Right ventricle myocardium inferior (tissue), 1 donor: ENCODE results near the gene PRRC2B. TPM values are rescaled to one million over a fixed set of nuclear protein-coding genes. Genes with fewer than 3 reads are reported as not detected.

Experiments used
- ATAC-seq: fragments of 200-7000 bp; cut with Tn5 transposase; one replicate; pipeline ENCODE4 v1.9.1; 2020; ENCODE audit warnings: mild to moderate bottlenecking, moderate library complexity
- DNase-seq: peaks from one replicate; pipeline ENCODE4 v3.0.0; 2021; ENCODE audit errors: missing footprints
- intact Hi-C: fragments of 100-400 bp; cut with DNase I; formaldehyde crosslinking; loops from one replicate; pipeline ENCODE4 v1.11.0; 2022
- total RNA-seq: library from RNA; stranded (reverse); fragmentation: NEBNext Ultra II Directional; extraction: Animal tissue kit (Norgen Biotek cat#: 25700); gene quantifications from one replicate; pipeline ENCODE4 v1.2.1, GENCODE V29; 2021
- donor health status: DM: no; HTN: yes; CAD: no; lungs with severe emphysema.

Gene PRRC2B
- total RNA-seq, 1 donor from 2014 or later, result 142 TPM

DNA sequence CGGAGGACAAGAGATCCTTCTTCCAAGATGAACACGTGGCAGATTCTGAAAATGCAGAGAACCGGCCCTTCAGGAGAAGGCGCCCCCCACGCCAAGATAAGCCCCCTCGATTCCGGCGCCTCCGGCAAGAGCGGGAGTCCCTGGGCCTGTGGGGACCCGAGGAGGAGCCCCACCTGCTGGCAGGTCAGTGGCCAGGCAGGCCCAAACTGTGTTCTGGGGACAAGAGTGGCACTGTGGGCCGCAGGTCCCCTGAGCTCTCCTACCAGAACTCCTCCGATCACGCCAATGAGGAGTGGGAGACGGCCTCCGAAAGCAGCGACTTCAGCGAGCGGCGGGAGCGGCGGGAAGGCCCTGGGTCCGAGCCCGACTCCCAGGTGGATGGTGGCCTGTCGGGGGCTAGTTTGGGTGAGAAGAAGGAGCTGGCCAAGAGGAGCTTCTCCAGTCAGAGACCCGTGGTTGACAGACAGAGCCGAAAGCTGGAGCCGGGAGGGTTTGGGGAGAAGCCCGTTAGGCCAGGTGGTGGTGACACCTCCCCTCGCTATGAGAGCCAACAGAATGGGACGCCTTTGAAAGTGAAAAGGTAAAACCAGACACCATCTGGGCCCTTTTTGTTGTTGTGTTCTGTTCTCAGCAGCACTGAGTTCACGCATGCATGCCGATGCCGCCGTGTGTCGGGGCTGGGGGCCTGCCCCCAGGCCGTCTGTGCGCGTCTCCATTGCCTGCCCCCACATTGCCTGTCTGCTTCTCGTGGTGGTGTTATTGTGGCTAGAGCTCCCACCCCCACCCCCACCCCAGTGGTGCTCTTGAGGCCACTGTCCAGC, 82.3 kb downstream of the PRRC2B start:
- peak; percentile 53 for ATAC-seq
- DNase-seq, result no peak
- intact Hi-C loops, result loop anchor here (5.0 kb wide), 2 partner anchors 104 to 124 kb away; no protein-coding TSS in a partner anchor

DNA sequence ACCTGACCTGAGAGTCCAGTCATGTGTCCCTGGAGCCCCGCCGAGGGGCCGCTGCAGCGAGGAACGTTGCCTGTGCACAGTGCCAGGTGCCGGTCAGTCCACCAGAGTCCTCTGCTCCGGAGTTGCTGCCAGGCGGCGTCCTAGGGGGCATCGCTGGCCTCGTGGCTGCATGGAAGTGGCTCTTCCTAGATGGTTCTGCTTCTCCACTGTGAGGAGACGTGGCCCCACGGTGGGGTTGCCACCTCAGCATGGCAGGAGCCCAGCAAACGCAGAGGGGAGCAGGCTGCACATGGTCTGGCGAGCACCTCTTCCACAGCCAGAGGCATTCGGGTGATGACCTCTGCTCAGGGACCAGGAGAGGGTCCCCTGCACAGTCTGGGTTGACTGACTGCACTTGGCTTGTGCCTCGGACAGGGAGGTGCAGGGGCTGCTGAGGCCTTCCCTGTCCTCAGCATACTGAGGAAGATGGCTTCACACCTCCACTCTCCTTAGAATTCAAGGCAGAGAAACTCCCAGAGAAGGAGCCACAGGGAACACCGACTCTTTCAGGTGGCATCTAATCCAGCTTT, 83.0 kb downstream of the PRRC2B start:
- peak; percentile 74 for DNase-seq
- intact Hi-C loops, result loop anchor here (5.0 kb wide), 2 partner anchors 105 to 125 kb away; no protein-coding TSS in a partner anchor
- peak; percentile 83 for ATAC-seq

DNA sequence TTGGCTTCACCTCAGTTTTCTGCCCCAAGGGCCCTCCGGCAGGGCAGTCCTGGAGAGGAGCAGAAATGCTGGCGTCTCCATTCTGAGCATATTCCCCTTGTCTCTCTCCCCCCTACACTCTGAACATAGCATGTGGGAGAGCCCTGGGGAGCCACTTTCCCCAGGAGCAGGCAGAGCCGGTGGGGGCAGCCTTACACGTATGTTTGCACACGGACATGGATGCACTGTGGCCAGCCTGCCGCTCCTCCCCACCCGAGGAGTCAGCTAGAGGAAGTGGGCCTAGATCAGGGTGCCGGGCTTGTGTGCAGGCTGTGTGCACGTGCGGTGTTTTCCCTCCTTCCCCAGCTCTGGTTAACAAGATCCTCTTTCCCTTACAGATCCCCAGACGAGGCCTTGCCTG, 83.5 kb downstream of the PRRC2B start:
- intact Hi-C loops, result loop anchor here (5.0 kb wide), 2 partner anchors 105 to 125 kb away; no protein-coding TSS in a partner anchor
- ATAC-seq, result no peak

DNA sequence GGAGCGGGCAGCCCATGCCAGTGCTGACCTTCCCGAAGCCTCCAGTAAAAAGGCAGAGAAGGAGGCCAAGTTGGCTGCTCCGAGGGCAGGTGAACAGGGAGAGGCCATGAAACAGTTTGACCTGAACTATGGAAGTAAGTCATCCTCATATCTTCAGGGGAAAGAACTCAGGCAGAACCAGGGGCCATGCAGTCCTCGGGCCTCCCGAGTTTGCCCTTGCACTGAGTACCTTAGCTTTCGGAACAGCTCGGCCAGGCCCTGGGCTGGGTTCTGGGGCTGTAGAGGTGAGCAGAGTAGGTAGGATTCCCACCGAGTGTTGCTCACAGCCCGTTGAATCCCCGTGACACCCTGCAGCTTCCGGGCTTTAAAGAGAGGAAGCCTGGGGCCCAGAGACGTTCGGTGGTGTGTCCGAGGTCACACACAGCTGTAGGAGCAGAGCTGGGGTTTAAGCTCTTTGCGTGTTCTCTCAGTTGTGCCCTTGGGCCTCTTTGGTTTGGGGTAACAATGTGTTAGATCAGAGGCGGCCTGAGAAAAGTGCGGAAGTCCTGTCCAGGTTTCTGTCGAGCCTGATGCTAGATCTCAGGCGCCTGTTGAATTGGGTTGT, 84.0 kb downstream of the PRRC2B start:
- DNase-seq (no peak), ATAC-seq (no peak)
- intact Hi-C loops, result loop anchor here (5.0 kb wide), 2 partner anchors 106 to 126 kb away; no protein-coding TSS in a partner anchor

More for the DNA sequence above, 83.5 kb downstream of the PRRC2B start:
- no peak for DNase-seq

DNA sequence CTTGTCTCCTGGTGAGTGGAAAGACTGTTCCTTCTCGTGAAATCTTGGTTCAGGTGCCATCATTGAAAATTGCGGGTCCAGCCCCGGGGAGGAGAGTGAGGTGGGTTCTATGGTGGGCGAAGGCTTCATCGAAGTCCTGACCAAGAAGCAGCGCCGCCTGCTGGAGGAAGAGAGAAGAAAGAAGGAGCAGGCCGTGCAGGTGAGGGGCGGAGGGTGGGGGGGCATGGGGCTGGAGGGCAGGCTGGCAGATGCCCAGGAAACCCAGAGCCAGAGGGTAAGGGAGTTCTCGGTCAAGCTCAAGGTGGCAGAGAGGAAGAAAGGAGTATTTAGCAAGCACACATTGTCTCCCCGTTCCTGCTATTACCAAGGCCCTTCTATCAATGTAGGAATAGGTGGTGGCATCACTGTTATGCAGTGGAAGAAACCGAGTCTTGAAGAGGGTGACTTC, 84.6 kb downstream of the PRRC2B start:
- DNase-seq (no peak), ATAC-seq (no peak)
- intact Hi-C loops, result loop anchor here (5.0 kb wide), 2 partner anchors 106 to 126 kb away; no protein-coding TSS in a partner anchor

DNA sequence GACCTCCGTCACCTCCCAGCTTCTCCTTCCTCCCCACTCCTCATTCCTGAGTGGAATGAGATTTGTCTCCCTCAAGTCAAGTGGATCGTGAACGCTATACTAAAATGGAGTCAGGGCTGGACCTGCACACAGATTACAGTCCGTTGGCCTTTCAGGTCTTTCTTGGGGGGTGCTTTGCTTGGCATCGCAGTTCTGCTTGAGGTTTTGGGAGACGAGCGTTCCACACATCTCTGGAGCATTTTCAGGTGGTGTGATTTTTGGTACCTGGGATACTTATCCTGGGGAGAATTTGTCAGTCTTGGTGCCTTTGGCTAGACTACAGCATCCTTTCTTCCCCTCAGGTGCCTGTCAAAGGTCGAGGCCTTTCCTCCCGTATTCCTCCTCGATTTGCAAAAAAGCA, 85.0 kb downstream of the PRRC2B start:
- DNase-seq (no peak), ATAC-seq (no peak)
- intact Hi-C loops, result loop anchor here (5.0 kb wide), 2 partner anchors 107 to 127 kb away; no protein-coding TSS in a partner anchor

DNA sequence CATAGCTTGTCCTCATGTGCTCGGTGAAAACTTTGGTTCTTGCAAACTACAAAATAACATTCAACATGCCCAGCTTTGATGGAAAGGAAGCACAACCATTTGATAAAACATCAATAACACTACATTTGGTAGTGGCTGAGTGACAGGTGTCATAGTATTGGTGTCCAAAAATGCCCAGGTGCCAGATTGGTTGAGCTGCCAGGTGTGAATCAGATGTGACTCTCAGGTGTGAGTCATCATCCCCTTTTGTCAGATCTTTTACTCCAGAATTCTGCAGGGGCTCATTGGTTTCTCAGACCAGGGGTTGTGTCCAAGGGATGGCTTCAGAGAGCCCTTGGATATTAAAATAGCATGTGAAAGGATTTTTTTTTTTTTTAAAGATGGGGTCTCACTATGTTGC, 86.4 kb downstream of the PRRC2B start:
- intact Hi-C loops, result no loop called here

DNA sequence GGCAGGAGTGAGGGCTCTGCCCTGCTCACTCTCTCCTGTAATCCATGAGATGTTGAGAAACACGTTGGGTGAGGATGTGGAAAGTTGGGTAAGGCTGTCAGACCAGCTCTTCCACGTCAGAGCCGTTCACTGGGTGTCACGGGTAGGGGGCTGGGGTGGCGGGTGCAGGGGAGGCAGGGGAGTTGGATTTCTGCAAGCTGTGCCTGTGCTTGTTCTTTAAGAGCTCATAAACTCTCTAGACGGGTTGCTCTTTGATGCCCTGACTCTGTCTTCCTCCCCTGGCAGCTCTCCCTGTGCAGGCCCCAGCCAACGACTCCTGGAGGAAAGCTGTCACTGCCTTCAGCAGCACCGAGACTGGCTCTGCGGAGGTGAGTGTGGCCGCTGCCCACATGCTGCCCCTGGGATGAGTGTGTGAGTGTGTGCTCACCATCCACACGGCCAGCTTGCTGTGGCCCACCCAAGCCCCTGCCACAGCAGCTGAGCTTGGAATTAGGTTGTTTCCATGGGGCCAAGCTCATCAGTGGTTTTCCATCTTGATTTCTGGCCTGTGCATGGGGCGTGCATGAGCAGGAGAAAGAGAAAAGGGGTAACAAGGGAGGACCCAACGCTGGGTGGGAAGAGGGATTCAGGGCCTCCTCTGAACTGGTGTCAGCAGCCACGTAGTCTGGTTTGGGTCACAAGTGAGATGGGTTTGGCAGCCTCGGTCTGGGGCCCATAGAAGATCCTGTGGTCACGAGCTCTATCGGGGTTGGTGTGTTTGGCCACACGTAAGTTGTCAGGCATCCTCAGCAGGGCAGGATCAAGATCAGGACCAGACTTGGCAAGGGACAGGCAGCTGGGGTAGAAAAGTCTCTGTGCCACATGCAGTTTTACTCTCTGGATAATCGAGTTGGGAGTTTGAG, 87.8 kb downstream of the PRRC2B start:
- ATAC-seq (no peak), DNase-seq (no peak)
- intact Hi-C loops, result no loop called here

More for the DNA sequence above, 86.4 kb downstream of the PRRC2B start:
- DNase-seq (no peak), ATAC-seq (no peak)

DNA sequence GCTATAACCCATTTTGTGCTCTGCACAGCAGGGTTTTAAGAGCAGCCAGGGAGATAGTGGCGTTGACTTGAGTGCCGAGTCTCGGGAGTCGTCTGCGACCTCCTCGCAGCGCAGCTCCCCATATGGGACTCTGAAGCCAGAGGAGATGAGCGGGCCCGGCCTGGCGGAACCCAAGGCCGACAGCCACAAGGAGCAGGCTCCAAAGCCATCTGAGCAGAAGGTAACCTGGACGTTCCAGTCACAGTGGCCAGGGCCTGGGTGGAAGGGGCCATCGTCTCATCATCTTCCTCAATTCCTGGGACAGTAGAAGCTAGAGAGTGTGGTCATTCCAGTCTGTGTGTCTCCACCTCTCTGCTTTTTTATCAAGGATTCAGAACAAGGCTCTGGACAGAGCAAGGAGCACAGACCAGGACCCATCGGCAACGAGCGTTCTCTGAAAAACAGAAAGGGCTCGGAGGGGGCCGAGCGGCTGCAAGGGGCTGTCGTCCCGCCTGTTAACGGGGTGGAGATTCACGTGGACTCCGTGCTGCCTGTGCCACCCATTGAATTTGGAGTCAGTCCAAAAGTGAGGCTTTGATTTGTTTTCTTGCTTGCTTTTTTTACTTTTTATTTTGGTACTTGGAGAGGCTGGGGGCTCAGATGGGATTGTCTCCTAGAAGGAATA, 88.6 kb downstream of the PRRC2B start:
- intact Hi-C loops, result no loop called here
- DNase-seq, result no peak
- ATAC-seq, result no peak

DNA sequence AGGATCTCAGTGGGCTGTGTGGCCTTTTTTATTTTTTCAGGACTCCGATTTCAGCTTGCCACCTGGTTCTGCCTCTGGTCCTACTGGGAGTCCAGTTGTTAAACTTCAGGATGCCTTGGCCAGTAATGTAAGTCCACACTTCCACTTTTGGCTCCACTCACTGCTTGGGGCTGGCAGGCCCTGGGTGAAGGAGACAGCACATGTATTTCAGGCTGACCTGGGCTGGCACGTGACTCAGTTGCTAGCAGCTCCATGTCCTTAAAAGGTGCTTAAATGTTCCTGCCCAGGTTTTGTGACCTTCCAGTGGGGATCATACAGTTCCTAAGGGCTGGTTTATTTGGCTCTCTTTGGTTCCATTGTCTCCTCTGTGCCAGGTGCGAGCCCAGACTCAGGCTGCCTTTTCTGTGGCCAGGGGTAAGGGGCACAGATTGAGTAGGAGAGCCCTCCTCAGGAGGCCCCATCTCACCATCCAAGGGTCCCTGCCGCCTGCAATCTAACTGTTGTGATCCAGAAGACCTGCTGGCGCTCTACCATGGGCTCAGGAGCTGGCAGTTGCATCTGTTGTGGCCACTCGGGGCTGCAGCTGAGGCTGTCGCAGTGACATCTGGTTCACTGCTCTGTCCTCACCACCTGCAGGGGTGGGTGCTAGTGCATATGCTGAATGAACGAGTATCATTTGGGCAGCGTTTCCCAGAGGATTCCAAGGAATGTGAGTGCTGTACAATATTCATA, 89.6 kb downstream of the PRRC2B start:
- ATAC-seq, result peak; percentile 86
- intact Hi-C loops, result no loop called here
- no peak for DNase-seq

DNA sequence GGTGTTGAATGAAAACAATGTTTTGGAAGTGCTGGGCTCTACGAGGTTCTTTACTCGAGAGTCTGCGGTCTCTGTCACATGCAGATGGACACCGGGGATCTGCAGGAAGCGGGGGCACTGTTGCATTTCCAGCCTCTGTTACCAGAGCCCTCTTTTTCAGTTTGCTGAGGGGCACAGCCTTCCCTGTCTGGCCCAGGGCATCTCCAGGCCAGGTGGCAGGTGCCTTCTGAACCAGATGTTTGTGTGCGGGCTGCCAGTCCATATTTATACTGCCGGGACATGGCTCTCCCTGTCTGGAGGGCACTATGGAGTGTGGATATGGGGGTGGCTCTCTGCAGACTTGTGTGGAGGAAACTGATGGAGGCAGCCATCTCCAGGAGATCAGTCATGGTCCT, 90.2 kb downstream of the PRRC2B start:
- no peak for ATAC-seq
- no peak for DNase-seq
- intact Hi-C loops, result no loop called here

DNA sequence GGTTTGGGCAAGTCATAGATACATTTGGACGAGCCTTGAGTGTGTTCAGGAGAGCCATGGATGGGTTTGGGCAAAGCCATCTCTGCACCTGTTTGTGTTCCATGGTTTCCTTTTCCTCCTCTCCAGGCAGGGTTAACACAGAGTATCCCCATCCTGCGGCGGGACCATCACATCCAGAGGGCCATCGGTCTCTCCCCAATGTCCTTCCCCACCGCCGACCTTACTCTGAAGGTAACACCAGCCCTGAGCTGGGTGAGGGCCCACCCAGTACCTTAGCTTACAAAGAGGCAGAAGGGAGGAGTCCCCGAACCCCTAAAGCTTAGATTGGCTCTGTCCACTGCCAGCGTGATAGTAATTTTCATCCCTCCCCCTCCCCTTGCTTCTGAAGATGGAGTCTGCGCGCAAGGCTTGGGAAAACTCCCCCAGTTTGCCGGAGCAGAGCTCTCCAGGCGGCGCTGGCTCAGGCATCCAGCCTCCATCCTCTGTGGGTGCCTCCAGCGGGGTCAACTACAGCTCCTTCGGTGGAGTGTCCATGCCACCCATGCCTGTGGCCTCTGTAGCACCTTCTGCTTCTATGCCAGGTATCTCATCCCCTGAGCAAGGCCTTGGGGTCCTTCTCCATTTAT, 90.8 kb downstream of the PRRC2B start:
- ATAC-seq, result no peak
- intact Hi-C loops, result no loop called here
- no peak for DNase-seq

DNA sequence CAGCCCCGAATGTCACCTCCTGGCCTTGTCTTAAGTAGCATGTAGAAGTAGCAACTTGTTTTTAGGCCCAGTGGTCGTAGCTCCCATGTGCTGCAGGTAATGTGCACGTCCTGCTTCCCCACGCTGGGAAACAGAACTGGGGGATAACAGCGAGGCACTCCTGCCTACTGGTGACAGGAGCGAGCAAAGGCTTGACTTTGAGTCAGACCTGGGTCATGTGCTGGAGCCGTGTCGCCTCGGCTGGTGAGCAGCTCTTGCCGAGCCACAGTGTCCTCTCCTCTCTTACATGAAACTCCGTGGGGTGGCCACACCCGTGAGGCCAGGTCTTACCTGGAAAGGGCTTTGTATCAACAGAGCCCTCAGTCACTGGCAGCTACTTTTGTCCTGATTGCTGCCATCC, 91.3 kb downstream of the PRRC2B start:
- intact Hi-C loops, result no loop called here
- ATAC-seq (no peak), DNase-seq (no peak)

DNA sequence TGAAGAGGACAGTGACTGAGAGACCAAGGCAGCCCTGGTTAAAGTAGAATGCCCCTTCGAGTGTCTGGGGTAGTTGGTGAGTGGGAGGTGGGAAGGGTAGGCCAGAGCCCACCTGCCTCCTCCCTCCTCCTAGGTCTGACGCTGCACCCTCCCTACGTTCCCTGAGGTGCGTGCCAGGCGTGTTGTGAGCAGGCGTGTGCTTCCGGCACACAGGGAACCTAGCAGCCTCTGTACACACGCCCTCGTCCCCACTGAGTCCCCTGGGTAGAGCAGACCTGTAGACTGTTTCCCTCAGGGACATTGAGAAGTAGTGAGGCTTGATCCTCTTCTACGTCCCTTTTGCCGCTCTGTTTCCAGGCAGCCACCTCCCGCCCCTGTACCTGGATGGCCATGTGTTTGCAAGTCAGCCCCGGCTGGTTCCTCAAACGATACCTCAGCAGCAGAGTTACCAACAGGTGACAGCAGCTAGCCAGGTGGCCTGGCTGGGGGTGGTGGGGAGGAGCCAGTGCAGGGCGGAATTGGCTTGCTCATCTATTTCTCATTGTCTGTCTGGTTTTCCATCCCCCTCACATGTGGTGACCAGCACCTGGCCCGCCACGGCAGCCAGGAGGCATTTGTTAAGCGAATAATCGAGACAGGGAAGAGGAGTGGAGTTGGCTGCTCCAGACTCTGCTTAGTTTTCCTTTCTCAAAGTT, 92.0 kb downstream of the PRRC2B start:
- intact Hi-C loops, result no loop called here
- DNase-seq (no peak), ATAC-seq (no peak)

DNA sequence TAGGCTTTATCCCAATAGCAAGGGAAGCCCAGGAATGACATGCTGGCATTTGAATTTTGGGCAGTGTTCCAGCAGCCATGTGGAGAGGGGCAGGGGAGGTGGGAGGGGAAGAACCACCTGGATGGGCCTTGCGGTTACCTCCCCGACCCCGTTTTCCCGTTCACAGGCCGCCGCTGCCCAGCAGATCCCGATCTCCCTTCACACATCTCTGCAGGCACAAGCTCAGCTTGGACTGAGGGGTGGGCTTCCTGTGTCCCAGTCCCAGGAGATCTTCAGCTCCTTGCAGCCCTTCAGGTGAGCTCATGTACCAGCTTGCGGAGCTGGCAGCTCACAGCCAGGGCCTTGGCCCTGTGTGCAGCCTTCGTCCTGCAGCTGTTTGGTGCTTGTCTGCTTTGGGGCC, 93.1 kb downstream of the PRRC2B start:
- ATAC-seq (no peak), DNase-seq (no peak)
- intact Hi-C loops, result no loop called here

DNA sequence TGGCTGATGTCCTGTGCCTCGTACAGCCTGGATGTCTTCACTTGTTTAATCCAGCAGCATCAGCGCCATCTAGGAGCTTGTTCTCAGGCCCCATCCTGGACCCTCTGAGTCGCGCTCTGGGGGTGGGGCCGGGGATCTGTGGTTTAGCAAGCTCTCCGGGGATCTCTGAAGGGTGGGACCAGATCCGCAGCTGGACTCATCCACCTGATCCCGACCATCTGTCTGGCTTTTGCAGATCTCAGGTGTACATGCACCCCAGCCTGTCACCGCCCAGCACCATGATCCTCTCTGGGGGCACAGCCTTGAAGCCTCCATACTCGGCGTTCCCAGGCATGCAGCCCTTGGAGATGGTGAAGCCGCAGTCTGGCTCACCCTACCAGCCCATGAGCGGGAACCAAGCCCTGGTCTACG, 93.7 kb downstream of the PRRC2B start:
- intact Hi-C loops, result no loop called here
- DNase-seq (no peak), ATAC-seq (no peak)

DNA sequence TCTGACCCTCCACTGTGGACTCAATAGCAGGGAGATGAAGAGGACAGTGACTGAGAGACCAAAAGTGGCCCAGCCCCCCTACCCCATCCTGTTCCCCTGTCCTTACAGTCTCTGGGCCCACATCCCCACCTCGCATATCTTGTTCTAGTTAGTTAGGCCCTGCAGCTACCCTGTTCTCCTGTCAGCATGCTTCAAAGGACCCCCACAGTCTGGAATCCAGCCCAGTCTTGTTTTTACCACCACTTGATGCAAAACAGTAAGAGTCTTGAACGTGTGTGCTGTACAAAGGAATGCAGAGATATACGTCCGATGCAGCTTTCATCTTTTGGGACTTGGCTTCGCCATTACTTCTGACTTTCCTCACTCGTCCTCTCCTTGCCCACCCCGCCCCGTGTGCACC, 96.6 kb downstream of the PRRC2B start:
- DNase-seq (no peak), ATAC-seq (no peak)
- intact Hi-C loops, result no loop called here
